Stimulated activated CD8-positive, alpha-beta memory T cell treated with anti-CD3 and anti-CD28 coated beads, Interleukin-12 subunit alpha, Interleukin-12 subunit beta, amount 100 ng/mL, for 4 hours (primary cell): Measurements from ENCODE around the gene FHAD1.

Source experiments
- DNase-seq: peaks from one replicate; pipeline ENCODE4 v3.0.0-alpha.2; 2020; ENCODE audit warnings: low read depth

FHAD1 gene

GRCh38 chr1:15218287-15219279, 28.4 kb upstream of the FHAD1 start:
- no peak for DNase-seq

- DNase-seq = no peak
These were observed 27.6 kb upstream of the FHAD1 start for GRCh38 chr1:15219280-15220023.

- no peak for DNase-seq
These were observed 27.0 kb upstream of the FHAD1 start for GRCh38 chr1:15220024-15220392.

GRCh38 chr1:15220825-15221431, 26.1 kb upstream of the FHAD1 start:
- no peak for DNase-seq

- DNase-seq = no peak
These were observed 24.2 kb upstream of the FHAD1 start for GRCh38 chr1:15222653-15223303.

- no peak for DNase-seq
These were observed 22.7 kb upstream of the FHAD1 start for GRCh38 chr1:15224259-15224869.

- DNase-seq = no peak
These were observed 22.0 kb upstream of the FHAD1 start for GRCh38 chr1:15224974-15225373.

GRCh38 chr1:15225461-15225860, 21.6 kb upstream of the FHAD1 start:
- DNase-seq = no peak

- DNase-seq = no peak
These were observed 20.4 kb upstream of the FHAD1 start for GRCh38 chr1:15226388-15227255.

- no peak for DNase-seq
These were observed 17.3 kb upstream of the FHAD1 start for GRCh38 chr1:15229707-15230131.

- no peak for DNase-seq
These were observed 15.3 kb upstream of the FHAD1 start for GRCh38 chr1:15231714-15232201.

- no peak for DNase-seq
These were observed 13.3 kb upstream of the FHAD1 start for GRCh38 chr1:15233689-15234088.

GRCh38 chr1:15236321-15236721, 10.7 kb upstream of the FHAD1 start:
- DNase-seq = no peak

- no peak for DNase-seq
These were observed 10.3 kb upstream of the FHAD1 start for GRCh38 chr1:15236746-15237145.

GRCh38 chr1:15238789-15239188, 8.2 kb upstream of the FHAD1 start:
- DNase-seq = no peak

GRCh38 chr1:15242766-15243165, 4.3 kb upstream of the FHAD1 start:
- DNase-seq = no peak

- DNase-seq = no peak
These were observed 3.6 kb upstream of the FHAD1 start for GRCh38 chr1:15243275-15244043.

GRCh38 chr1:15244813-15245212, 2.2 kb upstream of the FHAD1 start:
- no peak for DNase-seq

GRCh38 chr1:15245593-15246360, 1.2 kb upstream of the FHAD1 start:
- no peak for DNase-seq
